OCI-LY7 (cell line): ENCODE results near the gene KNDC1. TPM values are rescaled to one million over a fixed set of nuclear protein-coding genes. Genes with fewer than 3 reads are reported as not detected.

Source experiments
- BruUV-seq: library from RNA; stranded (reverse); fragments of 400-500 nt; replicated peaks from 2 replicates; lab custom pipeline; 2021; lab: Mats Ljungman, UMichigan
- CTCF ChIA-PET: fragments of 300-600 bp; sonication (Branson Sonifier 250); formaldehyde crosslinking; loops from one replicate; lab custom pipeline; 2022; ENCODE audit warnings: antibody characterized with exemption; ENCODE audit not compliant: unreplicated experiment; lab: Charles Lee
- POLR2A ChIA-PET: fragments of 300-600 bp; sonication (Branson Sonifier 250); formaldehyde crosslinking; loops from one replicate; lab custom pipeline; 2022; ENCODE audit warnings: antibody characterized with exemption; lab: Charles Lee
- DNase-seq: peaks from one replicate; pipeline ENCODE4 v3.0.0-alpha.2; 2015; ENCODE audit warnings: low spot score
- H2AFZ ChIP-seq: fragments of 200-600 bp; sonication (generic), shearing (Covaris generic); 2 replicates; pipeline ENCODE4 v1.6.1; 2014; ENCODE audit warnings: mild to moderate bottlenecking, antibody characterized with exemption, low read length, moderate library complexity
- H3K27ac ChIP-seq: fragments of 200-600 bp; sonication (generic); 2 replicates; pipeline ENCODE4 v1.5.1; 2014; ENCODE audit warnings: mixed run types, low read depth, mild to moderate bottlenecking, moderate library complexity, low read length, inconsistent platforms; ENCODE audit not compliant: poor library complexity, severe bottlenecking
- H3K36me3 ChIP-seq: fragments of 200-600 bp; sonication (generic); 2 replicates; pipeline ENCODE4 v1.6.1; 2014; ENCODE audit warnings: mild to moderate bottlenecking, antibody characterized with exemption, low read length, moderate library complexity, mixed read lengths; ENCODE audit not compliant: insufficient read depth
- H3K4me1 ChIP-seq: fragments of 200-600 bp; sonication (generic); 2 replicates; pipeline ENCODE4 v1.5.1; 2014; ENCODE audit warnings: mild to moderate bottlenecking, low read length; ENCODE audit not compliant: insufficient read depth, poor library complexity, severe bottlenecking
- H3K4me2 ChIP-seq: fragments of 200-600 bp; sonication (generic); 2 replicates; pipeline ENCODE4 v1.6.1; 2014; ENCODE audit warnings: mild to moderate bottlenecking, low read length
- H3K4me3 ChIP-seq: fragments of 200-600 bp; sonication (generic); 2 replicates; pipeline ENCODE4 v1.5.1; 2014; ENCODE audit warnings: mild to moderate bottlenecking, low read depth, low read length; ENCODE audit not compliant: poor library complexity, severe bottlenecking
- H3K79me2 ChIP-seq: fragments of 200-600 bp; sonication (generic); 2 replicates; pipeline ENCODE4 v1.6.1; 2016; ENCODE audit warnings: low read depth, mild to moderate bottlenecking, low read length, moderate library complexity, mixed read lengths; ENCODE audit not compliant: insufficient read depth
- H3K9me2 ChIP-seq: fragments of 200-600 bp; sonication (generic); 2 replicates; pipeline ENCODE4 v1.6.1; 2016; ENCODE audit warnings: mild to moderate bottlenecking, low read length, mixed read lengths; ENCODE audit not compliant: insufficient read depth
- H3K9me3 ChIP-seq: fragments of 200-600 bp; sonication (generic); 2 replicates; pipeline ENCODE4 v1.6.1; 2014; ENCODE audit warnings: mild to moderate bottlenecking, mixed run types, low read length, mixed read lengths
- H4K20me1 ChIP-seq: fragments of 200-600 bp; sonication (generic); 2 replicates; pipeline ENCODE4 v1.6.1; 2014; ENCODE audit warnings: mild to moderate bottlenecking, antibody characterized with exemption, low read length, moderate library complexity, mixed read lengths; ENCODE audit not compliant: insufficient read depth
- CTCF ChIP-seq: fragments of 200-600 bp; sonication (generic); conservative IDR thresholded peaks from 2 replicates; pipeline ENCODE4 v1.5.1; 2014; ENCODE audit warnings: mild to moderate bottlenecking, antibody characterized with exemption, low read length, moderate library complexity, mixed read lengths
- EZH2phosphoT487 ChIP-seq: fragments of 200-600 bp; sonication (generic); IDR thresholded peaks from 2 replicates; pipeline ENCODE4 v1.6.1; 2018; ENCODE audit warnings: low read depth, borderline replicate concordance, mild to moderate bottlenecking, mixed run types, antibody characterized with exemption, low read length, moderate library complexity, mixed read lengths
- intact Hi-C: fragments of 100-400 bp; cut with micrococcal nuclease; formaldehyde crosslinking; loops from one replicate; pipeline ENCODE4 v1.10.0; 2022; ENCODE audit not compliant: unreplicated experiment
- total RNA-seq, 2 experiments: library from RNA; depleted of rRNA in 1 of 2; stranded (reverse); fragments of >200 nt in 1 of 2; shearing (Covaris generic) in 1 of 2; gene quantifications; 2 replicates each; pipeline ENCODE4 v1.2.3, GENCODE V29; 2014 to 2022

Gene KNDC1
- total RNA-seq, 2 experiments from 2014 or later: not detected

- DNase-seq: no peak
- BruUV-seq: no TSS peak
Measured at GRCh38 chr10:133268532-133268931, 108.5 kb downstream of the KNDC1 start.

DNA sequence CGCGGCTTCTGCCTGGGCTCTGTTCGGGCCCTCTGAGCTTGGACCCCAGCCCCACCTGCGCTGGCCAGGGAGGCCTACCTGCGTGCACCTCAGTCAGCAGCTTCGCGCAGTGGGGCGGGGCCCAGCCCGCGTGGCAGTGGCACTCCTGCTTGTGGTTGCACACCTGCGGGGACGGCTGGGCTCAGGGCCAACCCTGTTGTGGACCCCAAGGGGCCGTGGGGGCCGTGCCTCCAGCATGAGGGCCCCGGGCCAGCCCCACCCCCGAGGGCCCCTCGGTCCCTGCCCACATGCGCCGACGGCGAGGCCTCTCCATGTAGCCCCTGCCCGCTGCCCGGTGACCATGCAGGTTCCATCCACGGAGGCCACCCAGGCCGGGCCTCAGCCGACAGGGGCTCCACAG is 109.3 kb downstream of the KNDC1 start:
- Histone ChIP-seq H3K27ac (no peak overlapping the region), H2AFZ (no peak overlapping the region), H3K36me3 (no peaks in the 10 kb centered on the region), H3K4me1 (peaks cover under 1% of the 10 kb centered on the region), H3K9me3 (no peaks in the 10 kb centered on the region), H3K4me3 (no peak overlapping the region), H3K9me2 (no peaks in the 10 kb centered on the region), H3K4me2 (no peak overlapping the region), H3K79me2 (no peaks in the 10 kb centered on the region), H4K20me1 (no peaks in the 10 kb centered on the region; the same call in 1 of the 2 replicates)
- ChIA-PET POLR2A (no interaction called here), CTCF (no interaction called here)
- intact Hi-C loops: no loop called here
- DNase-seq: no peak
- TF ChIP-seq CTCF (no peak), EZH2phosphoT487 (no peak)
- no TSS peak for BruUV-seq

More at GRCh38 chr10:133268532-133268931, 108.5 kb downstream of the KNDC1 start:
- intact Hi-C loops: no loop called here
- Histone ChIP-seq H3K4me3 (no peak overlapping the region), H3K9me2 (no peaks in the 10 kb centered on the region), H4K20me1 (no peaks in the 10 kb centered on the region; the same call in 1 of the 2 replicates), H3K4me2 (no peak overlapping the region), H3K27ac (no peak overlapping the region), H3K4me1 (no peaks in the 10 kb centered on the region), H3K9me3 (no peaks in the 10 kb centered on the region), H3K36me3 (no peaks in the 10 kb centered on the region), H3K79me2 (no peaks in the 10 kb centered on the region), H2AFZ (no peak overlapping the region)
- ChIA-PET CTCF (no interaction called here), POLR2A (no interaction called here)
- TF ChIP-seq EZH2phosphoT487 (no peak), CTCF (no peak)

- no peak overlapping the region for H2AFZ ChIP-seq
- no peaks in the 10 kb centered on the region for H3K9me2 ChIP-seq
- TF ChIP-seq EZH2phosphoT487: no peak
- H3K4me3 ChIP-seq: no peak overlapping the region
- H3K36me3 ChIP-seq: no peaks in the 10 kb centered on the region
- H3K4me2 ChIP-seq: no peak overlapping the region
- no peaks in the 10 kb centered on the region for H3K79me2 ChIP-seq
- H3K9me3 ChIP-seq: no peaks in the 10 kb centered on the region
- DNase-seq: no peak
- peaks cover 8% of the 10 kb centered on the region for H3K4me1 ChIP-seq
- no TSS peak for BruUV-seq
- CTCF ChIA-PET: no interaction called here
- POLR2A ChIA-PET: no interaction called here
- intact Hi-C loops: no loop called here
- H3K27ac ChIP-seq: no peak overlapping the region
- no peaks in the 10 kb centered on the region; the same call in 1 of the 2 replicates for H4K20me1 ChIP-seq
Measured at GRCh38 chr10:133270204-133270603, 110.2 kb downstream of the KNDC1 start.
